ENCODE measurements around the gene MAD1L1.

The MAD1L1 gene

GRCh38 chr7:1952169-1952760 is 280.5 kb downstream of the MAD1L1 start:
- TF ChIP-seq POLR2A (IDR thresholded peaks at IDR 0.05; ENCODE audit: low read depth, low read length), result no peak
- no peak for TF ChIP-seq TAF1 (IDR thresholded peaks at IDR 0.05; ENCODE audit: borderline replicate concordance, low read depth, low read length)
- TF ChIP-seq POLR2AphosphoS5 (IDR thresholded peaks at IDR 0.05; ENCODE audit: low read depth, low read length), result no peak
- DNase-seq (ENCODE audit: insufficient read length) (no peak), FAIRE-seq (no peak)

DNA sequence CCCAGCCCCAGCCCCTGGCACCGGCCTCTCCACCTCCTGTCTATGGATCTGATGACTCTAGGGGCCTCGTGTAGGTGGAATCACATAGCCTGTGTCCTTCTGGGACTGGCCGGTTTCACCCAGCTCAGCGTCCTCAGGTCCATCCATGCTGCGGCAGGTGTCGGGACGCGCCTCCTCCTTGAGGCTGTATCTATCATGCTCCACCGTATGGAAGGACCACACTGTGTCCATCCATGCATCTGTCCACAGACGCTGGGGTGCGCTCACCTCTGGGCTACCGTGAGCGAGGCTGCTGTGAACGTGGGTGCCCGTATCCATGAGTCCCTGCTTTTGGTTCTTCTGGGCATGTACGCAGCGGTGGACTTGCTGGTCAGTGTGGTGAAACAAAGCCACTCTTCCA is 281.1 kb downstream of the MAD1L1 start:
- DNase-seq (ENCODE audit: insufficient read length), result no peak
- no peak for TF ChIP-seq TAF1 (IDR thresholded peaks at IDR 0.05; ENCODE audit: borderline replicate concordance, low read depth, low read length)
- no peak for TF ChIP-seq POLR2AphosphoS5 (IDR thresholded peaks at IDR 0.05; ENCODE audit: low read depth, low read length)
- TF ChIP-seq POLR2A (IDR thresholded peaks at IDR 0.05; ENCODE audit: low read depth, low read length), result no peak
- no peak for FAIRE-seq

DNA sequence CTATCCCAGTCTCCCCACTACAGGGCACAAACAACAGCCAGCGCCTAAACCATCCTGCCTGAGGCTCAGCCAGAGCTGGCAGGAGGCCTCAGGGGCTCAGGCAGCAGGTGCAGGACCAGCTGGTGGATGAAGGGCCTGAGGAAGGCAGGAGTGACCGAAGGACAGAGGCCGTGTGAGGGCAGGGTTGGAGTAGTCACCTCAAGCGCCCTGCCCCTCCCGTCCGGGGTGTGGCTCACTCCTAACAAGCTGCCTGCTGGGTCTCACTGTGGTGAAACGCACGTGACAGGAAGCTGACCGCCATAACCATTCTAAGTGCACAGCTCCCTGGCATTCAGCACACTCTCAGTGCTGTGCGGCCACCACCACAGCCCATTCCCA is 281.6 kb downstream of the MAD1L1 start:
- DNase-seq (ENCODE audit: insufficient read length) (no peak), FAIRE-seq (no peak)
- TF ChIP-seq TAF1 (IDR thresholded peaks at IDR 0.05; ENCODE audit: borderline replicate concordance, low read depth, low read length) (no peak), POLR2A (IDR thresholded peaks at IDR 0.05; ENCODE audit: low read depth, low read length) (no peak), POLR2AphosphoS5 (IDR thresholded peaks at IDR 0.05; ENCODE audit: low read depth, low read length) (no peak)

- no peak for DNase-seq (ENCODE audit: insufficient read length)
- TF ChIP-seq POLR2AphosphoS5 (IDR thresholded peaks at IDR 0.05; ENCODE audit: low read depth, low read length) (no peak), TAF1 (IDR thresholded peaks at IDR 0.05; ENCODE audit: borderline replicate concordance, low read depth, low read length) (no peak), POLR2A (IDR thresholded peaks at IDR 0.05; ENCODE audit: low read depth, low read length) (no peak)
- FAIRE-seq, result no peak
Measured at GRCh38 chr7:1950452-1951158, 282.1 kb downstream of the MAD1L1 start.

GRCh38 chr7:1950066-1950451 is 282.7 kb downstream of the MAD1L1 start:
- no peak for TF ChIP-seq POLR2AphosphoS5 (IDR thresholded peaks at IDR 0.05; ENCODE audit: low read depth, low read length)
- no peak for TF ChIP-seq POLR2A (IDR thresholded peaks at IDR 0.05; ENCODE audit: low read depth, low read length)
- TF ChIP-seq TAF1 (IDR thresholded peaks at IDR 0.05; ENCODE audit: borderline replicate concordance, low read depth, low read length), result no peak
- DNase-seq (ENCODE audit: insufficient read length) (no peak), FAIRE-seq (no peak)

DNA sequence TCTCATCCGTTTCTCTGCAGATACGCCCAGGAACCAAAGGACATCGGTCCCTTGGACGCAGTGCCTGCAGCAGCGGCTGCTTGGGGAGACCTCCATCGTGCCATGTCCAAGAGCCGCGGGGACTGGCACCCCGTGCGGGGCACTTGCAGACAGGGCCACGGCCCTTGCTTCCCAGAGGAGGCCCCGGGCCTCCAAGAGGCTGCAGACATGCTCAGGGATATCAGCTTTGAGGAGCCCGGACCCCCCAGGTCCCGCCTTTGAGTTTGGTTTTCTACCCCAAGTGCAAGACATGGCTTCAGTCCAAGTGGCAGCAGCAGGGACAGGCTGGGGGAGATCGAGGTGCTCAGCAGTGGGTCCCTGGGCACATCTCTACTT is 283.1 kb downstream of the MAD1L1 start:
- FAIRE-seq, result no peak
- no peak for DNase-seq (ENCODE audit: insufficient read length)
- TF ChIP-seq POLR2A (IDR thresholded peaks at IDR 0.05; ENCODE audit: low read depth, low read length) (no peak), POLR2AphosphoS5 (IDR thresholded peaks at IDR 0.05; ENCODE audit: low read depth, low read length) (no peak), TAF1 (IDR thresholded peaks at IDR 0.05; ENCODE audit: borderline replicate concordance, low read depth, low read length) (no peak)

GRCh38 chr7:1948887-1949680 is 283.7 kb downstream of the MAD1L1 start:
- FAIRE-seq, result no peak
- TF ChIP-seq POLR2A (IDR thresholded peaks at IDR 0.05; ENCODE audit: low read depth, low read length), result no peak
- TF ChIP-seq POLR2AphosphoS5 (IDR thresholded peaks at IDR 0.05; ENCODE audit: low read depth, low read length), result no peak
- TF ChIP-seq TAF1 (IDR thresholded peaks at IDR 0.05; ENCODE audit: borderline replicate concordance, low read depth, low read length), result no peak
- no peak for DNase-seq (ENCODE audit: insufficient read length)

- FAIRE-seq (no peak), DNase-seq (ENCODE audit: insufficient read length) (no peak)
- no peak for TF ChIP-seq TAF1 (IDR thresholded peaks at IDR 0.05; ENCODE audit: borderline replicate concordance, low read depth, low read length)
Measured at GRCh38 chr7:1948301-1948796, 284.4 kb downstream of the MAD1L1 start.

GRCh38 chr7:1947586-1948217 is 285.0 kb downstream of the MAD1L1 start:
- DNase-seq (ENCODE audit: insufficient read length), result no peak
- TF ChIP-seq TAF1 (IDR thresholded peaks at IDR 0.05; ENCODE audit: borderline replicate concordance, low read depth, low read length) (no peak), POLR2AphosphoS5 (IDR thresholded peaks at IDR 0.05; ENCODE audit: low read depth, low read length) (no peak), POLR2A (IDR thresholded peaks at IDR 0.05; ENCODE audit: low read depth, low read length) (no peak)
- FAIRE-seq, result no peak

- DNase-seq (ENCODE audit: insufficient read length) (no peak), FAIRE-seq (no peak)
- no peak for TF ChIP-seq TAF1 (IDR thresholded peaks at IDR 0.05; ENCODE audit: borderline replicate concordance, low read depth, low read length)
- TF ChIP-seq POLR2AphosphoS5 (IDR thresholded peaks at IDR 0.05; ENCODE audit: low read depth, low read length), result no peak
- no peak for TF ChIP-seq POLR2A (IDR thresholded peaks at IDR 0.05; ENCODE audit: low read depth, low read length)
Measured at GRCh38 chr7:1946773-1947450, 285.8 kb downstream of the MAD1L1 start.
